ENCODE measurements around the gene MYH11. TPM values are rescaled to one million over a fixed set of nuclear protein-coding genes. Genes with fewer than 3 reads are reported as not detected.
A peak's percentile ranks its signal among the peaks of the same experiment; 100 is the strongest.

MYH11 gene
- total and polyA plus RNA-seq, 2 of the 13 experiments (the other 11 are each of a cell fraction or from before 2014, with no cell fraction given), result not detected

DNA sequence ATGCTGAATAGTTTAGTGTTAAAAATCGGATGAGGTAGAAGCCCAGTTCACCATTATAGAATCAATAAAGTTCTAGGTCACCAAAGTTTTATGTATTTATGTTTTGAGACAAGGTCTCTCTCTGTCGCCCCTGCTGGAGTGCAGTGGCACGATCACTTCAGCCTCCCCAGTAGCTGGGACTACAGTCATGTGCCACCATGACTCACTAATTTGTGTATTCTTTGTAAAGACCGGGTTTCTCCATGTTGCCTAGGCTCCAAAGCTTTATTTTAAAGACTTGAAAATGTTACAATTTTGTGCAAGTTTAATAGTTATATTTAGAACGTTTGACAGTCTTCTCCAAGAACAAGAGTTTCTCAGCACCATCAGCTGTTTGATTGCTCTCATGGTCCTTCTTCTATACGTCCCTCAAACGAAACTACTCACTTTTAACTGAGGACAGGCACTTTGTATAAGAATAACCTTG lies 174.7 kb downstream of the MYH11 start (continued):
- TF ChIP-seq, protein P1, sequence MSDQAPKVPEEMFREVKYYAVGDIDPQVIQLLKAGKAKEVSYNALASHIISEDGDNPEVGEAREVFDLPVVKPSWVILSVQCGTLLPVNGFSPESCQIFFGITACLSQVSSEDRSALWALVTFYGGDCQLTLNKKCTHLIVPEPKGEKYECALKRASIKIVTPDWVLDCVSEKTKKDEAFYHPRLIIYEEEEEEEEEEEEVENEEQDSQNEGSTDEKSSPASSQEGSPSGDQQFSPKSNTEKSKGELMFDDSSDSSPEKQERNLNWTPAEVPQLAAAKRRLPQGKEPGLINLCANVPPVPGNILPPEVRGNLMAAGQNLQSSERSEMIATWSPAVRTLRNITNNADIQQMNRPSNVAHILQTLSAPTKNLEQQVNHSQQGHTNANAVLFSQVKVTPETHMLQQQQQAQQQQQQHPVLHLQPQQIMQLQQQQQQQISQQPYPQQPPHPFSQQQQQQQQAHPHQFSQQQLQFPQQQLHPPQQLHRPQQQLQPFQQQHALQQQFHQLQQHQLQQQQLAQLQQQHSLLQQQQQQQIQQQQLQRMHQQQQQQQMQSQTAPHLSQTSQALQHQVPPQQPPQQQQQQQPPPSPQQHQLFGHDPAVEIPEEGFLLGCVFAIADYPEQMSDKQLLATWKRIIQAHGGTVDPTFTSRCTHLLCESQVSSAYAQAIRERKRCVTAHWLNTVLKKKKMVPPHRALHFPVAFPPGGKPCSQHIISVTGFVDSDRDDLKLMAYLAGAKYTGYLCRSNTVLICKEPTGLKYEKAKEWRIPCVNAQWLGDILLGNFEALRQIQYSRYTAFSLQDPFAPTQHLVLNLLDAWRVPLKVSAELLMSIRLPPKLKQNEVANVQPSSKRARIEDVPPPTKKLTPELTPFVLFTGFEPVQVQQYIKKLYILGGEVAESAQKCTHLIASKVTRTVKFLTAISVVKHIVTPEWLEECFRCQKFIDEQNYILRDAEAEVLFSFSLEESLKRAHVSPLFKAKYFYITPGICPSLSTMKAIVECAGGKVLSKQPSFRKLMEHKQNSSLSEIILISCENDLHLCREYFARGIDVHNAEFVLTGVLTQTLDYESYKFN (CRISPR knock-in tag; conservative IDR thresholded peaks at IDR 0.05), result no peak
- TF ChIP-seq ZNF335 (CRISPR knock-in tag; IDR thresholded peaks at IDR 0.05), result no peak
- TF ChIP-seq NR1H2 (CRISPR knock-in tag; IDR thresholded peaks at IDR 0.05; ENCODE audit: borderline replicate concordance, low read depth), result no peak
- no peak for TF ChIP-seq ZFP1 (CRISPR knock-in tag; IDR thresholded peaks at IDR 0.05)
- no peak for TF ChIP-seq ZNF251 (CRISPR knock-in tag; IDR thresholded peaks at IDR 0.05)
- TF ChIP-seq, protein P2, sequence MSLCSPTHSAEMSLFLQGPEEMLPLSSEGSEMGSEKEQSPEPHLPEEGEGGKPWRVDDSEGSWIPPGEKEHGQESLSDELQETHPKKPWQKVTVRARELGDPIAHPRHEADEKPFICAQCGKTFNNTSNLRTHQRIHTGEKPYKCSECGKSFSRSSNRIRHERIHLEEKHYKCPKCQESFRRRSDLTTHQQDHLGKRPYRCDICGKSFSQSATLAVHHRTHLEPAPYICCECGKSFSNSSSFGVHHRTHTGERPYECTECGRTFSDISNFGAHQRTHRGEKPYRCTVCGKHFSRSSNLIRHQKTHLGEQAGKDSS (CRISPR knock-in tag; IDR thresholded peaks at IDR 0.05; ENCODE audit: borderline replicate concordance, low read depth), result no peak

DNA sequence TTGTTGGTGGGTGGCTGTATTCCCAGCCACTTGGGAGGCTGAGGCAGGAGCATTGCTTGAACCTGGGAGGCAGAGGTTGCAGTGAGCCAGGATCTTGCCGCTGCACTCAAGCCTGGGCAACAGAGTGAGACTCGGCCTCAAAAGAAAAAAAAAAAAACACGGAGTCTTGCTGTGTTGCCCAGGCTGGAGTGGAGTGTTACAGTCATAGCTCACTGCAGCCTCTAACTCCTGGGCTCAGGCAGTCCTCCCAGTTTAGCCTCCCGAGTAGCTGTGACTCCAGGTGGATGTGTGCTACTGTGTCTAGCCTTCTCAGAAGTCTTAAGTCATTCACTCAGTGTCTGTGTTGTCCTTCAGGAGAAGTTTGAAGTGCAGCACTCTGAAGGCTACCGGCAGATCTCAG lies 179.4 kb downstream of the MYH11 start:
- peaks cover 44 to 66% of the 10 kb centered on the region in 2 experiments for H3K36me3 ChIP-seq (replicated peaks in 1 of 2; ENCODE audit: control insufficient read depth in 1 of 2, insufficient read depth in 2 of 2, low read length in 2 of 2)
- DNase-seq (ENCODE audit: low spot score) (no peak), ATAC-seq (no peak), FAIRE-seq (no peak)
- no peak overlapping the region for H3K4me2 ChIP-seq (ENCODE audit: low read depth, low read length)
- intact Hi-C loops (cut with micrococcal nuclease; ENCODE audit: unreplicated experiment) (no loop called here), in situ Hi-C loops (cut with HindIII; ENCODE audit: extremely low pct_ligation_motif_present, low pct_unique_long_range_greater_than_20kb) (no loop called here)
- no peak overlapping the region for H3K4me3 ChIP-seq (replicated peaks in 1 of 3; ENCODE audit: insufficient read depth in 1 of 3, low read depth in 2 of 3, low read length in 3 of 3)
- CTCF ChIA-PET (ENCODE audit: low intra/inter-chr PET ratio, low total read pairs), result no interaction called here
- peaks cover 36% of the 10 kb centered on the region for H3K4me1 ChIP-seq (ENCODE audit: insufficient read depth, low read length)
- peaks cover 17% of the 10 kb centered on the region for H3K79me2 ChIP-seq (ENCODE audit: insufficient read depth, low read length)
- TF ChIP-seq, protein P3, sequence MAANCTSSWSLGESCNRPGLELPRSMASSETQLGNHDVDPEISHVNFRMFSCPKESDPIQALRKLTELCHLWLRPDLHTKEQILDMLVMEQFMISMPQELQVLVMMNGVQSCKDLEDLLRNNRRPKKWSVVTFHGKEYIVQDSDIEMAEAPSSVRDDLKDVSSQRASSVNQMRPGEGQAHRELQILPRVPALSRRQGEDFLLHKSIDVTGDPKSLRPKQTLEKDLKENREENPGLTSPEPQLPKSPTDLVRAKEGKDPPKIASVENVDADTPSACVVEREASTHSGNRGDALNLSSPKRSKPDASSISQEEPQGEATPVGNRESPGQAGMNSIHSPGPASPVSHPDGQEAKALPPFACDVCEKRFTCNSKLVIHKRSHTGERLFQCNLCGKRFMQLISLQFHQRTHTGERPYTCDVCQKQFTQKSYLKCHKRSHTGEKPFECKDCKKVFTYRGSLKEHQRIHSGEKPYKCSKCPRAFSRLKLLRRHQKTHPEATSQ (CRISPR knock-in tag; IDR thresholded peaks at IDR 0.05; ENCODE audit: borderline replicate concordance), result no peak
- TF ChIP-seq ZNF121 (CRISPR knock-in tag; IDR thresholded peaks at IDR 0.05), result peak; percentile 56; the same call in 1 of the 2 replicates
- no peaks in the 10 kb centered on the region for H4K20me1 ChIP-seq (ENCODE audit: insufficient read depth, low read length)
- no TSS peak for BruUV-seq (replicated peaks)
- H3K9me3 ChIP-seq (ENCODE audit: low read length), result no peaks in the 10 kb centered on the region
- POLR2A ChIA-PET, result no interaction called here
- H3K9ac ChIP-seq (ENCODE audit: insufficient read depth, low read depth, low read length), result no peak overlapping the region
- 96% methylated on average over 5 of the region's 5 CpGs for WGBS (ENCODE audit: low lambda C conversion rate)
- H2AFZ ChIP-seq (ENCODE audit: low read length), result no peak overlapping the region
- H3K27me3 ChIP-seq (ENCODE audit: control insufficient read depth in 1 of 2, insufficient read depth in 2 of 2, low read length in 2 of 2), result no peaks in the 10 kb centered on the region
- H3K27ac ChIP-seq (ENCODE audit: extremely low read length, insufficient read depth, low read length), result no peak overlapping the region

All from HepG2 (cell line).